A673 (cell line): ENCODE data around the gene PPP6R1.

Experiments
- CTCF ChIP-seq: fragments of 300-800, 200-600 bp; sonication (generic); conservative IDR thresholded peaks from 2 replicates; pipeline ENCODE4 v1.5.1; 2017; ENCODE audit warnings: low read depth, mild to moderate bottlenecking, antibody characterized with exemption, low read length, moderate library complexity, mixed read lengths
- EZH2 ChIP-seq: fragments of 200-600 bp; sonication (generic); IDR thresholded peaks from 2 replicates; pipeline ENCODE4 v1.6.1; 2017; ENCODE audit warnings: borderline replicate concordance, low read depth, mild to moderate bottlenecking, mixed read lengths, antibody characterized with exemption, low read length; ENCODE audit not compliant: poor library complexity, severe bottlenecking

GRCh38 chr19:55231391-55232285, 27.2 kb downstream of the PPP6R1 start:
- TF ChIP-seq CTCF (no peak), EZH2 (no peak)
